Activated CD4-positive, alpha-beta T cell treated with anti-CD3 and anti-CD28 coated beads, Interleukin-2, amount 50 U/mL, for 1 hour (primary cell): ENCODE measurements around the gene MAML1.
"Not testable (repeated sequence)": the region's sequence is repeated elsewhere in the genome, so short reads cannot be mapped to it uniquely, and the experiment has no call there.

Experiments
- DNase-seq: peaks from one replicate; pipeline ENCODE4 v3.0.0-alpha.2; 2020

The MAML1 gene

DNA sequence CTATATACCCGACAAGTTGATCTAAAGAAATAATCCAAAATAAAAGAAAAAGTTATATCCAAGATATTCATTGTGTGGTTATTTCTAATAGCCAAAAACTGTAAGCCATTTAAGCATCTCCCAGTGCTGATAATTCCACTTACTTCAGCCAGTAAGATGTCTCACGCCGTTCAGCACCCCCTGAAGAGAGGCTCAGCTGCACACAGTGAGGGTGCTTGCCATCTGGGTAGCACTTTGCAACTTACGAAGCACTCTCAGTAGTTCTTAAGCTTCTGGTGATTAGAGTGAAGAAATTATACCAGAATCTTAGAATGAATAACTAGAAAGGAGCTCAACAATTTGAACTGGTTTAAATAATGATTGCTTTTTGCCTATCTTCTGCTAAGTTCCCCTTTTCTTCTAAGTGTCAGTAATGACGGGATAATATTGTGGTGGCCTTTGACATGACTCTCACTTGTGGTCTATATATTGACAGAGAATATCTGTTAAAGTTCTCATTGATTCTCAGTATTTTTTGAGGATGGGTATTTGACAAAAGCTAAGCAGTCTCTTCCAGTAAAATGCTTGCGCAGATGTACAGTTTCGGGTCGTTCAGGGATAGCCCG, 35.0 kb downstream of the MAML1 start:
- no peak for DNase-seq

DNA sequence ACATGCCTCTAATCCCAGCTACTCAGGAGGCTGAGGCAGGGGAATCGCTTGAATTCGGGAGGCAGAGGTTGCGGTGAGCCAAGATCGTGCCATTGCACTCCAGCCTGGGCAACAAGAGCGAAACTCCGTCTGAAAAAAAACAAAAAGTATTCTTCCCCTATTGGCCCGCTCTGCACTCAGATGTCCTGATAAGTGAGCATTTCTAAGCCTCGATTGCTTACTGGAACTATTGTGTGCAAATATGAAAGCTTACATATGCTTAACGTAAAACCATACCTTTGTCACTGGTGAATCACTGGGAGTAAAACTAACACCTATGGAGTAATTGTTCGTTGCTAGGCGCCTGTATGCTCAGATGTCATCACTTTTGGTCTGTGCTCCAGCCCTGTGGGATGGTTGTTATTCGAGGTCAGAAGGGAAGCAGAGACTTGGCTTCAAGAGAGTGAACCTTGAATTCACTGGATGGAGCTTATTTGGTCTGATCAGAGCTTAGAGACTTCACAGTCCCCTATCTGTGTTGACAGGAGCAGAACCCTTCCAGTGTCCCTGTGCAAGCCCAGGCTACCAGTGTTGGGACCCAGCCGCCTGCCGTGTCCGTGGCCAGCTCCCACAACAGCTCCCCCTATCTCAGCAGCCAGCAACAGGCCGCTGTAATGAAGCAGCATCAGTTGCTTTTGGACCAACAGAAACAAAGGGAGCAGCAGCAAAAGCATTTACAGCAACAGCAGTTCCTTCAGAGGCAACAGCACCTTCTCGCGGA, 35.9 kb downstream of the MAML1 start:
- DNase-seq = no peak

- DNase-seq = no peak
These were observed 36.6 kb downstream of the MAML1 start for GRCh38 chr5:179769271-179769670.

- DNase-seq = no peak
These were observed 37.2 kb downstream of the MAML1 start for GRCh38 chr5:179769796-179770195.

- no peak for DNase-seq
These were observed 38.8 kb downstream of the MAML1 start for GRCh38 chr5:179771311-179771895.

DNA sequence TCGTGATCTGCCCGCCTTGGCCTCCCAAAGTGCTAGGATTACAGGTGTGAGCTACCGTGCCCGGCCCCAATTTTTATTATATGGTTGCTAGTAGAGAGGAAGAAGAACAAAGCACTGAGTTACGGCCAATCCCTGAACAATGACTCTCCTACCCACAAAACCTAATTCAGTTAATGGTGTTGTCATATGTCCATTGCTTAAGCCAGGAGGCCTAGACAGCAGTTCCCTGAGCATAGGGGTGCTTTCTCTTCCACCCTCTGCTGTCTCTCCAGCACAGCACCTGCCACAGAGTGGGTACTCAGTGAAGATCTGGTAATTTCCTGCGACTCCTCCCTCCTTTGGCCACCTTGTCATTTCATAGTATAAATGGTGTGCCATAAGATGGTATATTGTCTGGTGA, 39.7 kb downstream of the MAML1 start:
- no peak for DNase-seq

GRCh38 chr5:179773686-179774040, 41.0 kb downstream of the MAML1 start:
- DNase-seq = no peak

- no peak for DNase-seq
These were observed 41.8 kb downstream of the MAML1 start for GRCh38 chr5:179774442-179774841.

DNA sequence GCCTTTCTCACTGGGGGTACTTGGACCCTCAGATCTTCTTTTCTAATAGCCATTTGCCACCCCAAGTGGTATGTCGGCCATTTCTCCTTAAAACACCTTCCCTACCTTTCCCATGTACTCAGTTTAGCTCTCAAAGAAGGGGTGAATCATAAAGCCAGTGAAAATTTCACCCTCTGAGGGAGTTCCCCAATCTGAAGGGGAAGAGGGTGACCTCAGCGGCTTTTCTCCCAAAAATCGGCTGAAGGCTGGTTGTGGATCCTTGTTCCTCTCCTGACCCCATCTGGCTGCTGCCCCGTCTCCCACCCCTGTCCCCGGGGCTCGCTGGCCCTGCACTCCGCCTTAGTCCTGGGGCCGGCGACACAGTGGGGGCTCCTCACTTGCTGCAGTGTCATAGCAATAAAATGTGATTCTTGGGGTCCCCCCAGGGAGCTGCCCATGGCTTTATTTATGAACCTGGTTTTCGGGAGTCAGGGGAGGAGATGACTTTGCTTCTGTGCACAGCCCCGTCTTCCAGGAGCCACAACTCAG, 43.9 kb downstream of the MAML1 start:
- no peak for DNase-seq

GRCh38 chr5:179777456-179777855, 44.8 kb downstream of the MAML1 start:
- no peak for DNase-seq

DNA sequence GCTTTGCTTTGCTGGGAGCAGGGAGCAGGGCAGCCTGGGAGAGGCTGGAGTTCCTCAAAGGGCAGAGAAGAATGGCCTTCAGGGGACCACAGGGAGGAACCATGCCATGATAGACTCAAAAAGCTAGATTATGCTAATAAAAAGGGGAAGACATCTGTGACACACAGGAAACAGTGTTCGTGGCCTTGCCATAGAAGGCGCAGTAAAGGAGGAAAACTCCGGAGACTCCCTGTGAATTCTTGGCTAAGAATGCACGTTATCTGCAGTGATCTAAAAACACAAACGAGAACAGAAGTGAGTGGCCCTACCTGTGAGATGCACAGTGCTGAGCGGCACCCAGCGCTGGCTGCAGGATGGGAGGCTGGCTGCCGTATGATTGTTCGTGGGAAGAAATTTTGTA, 45.3 kb downstream of the MAML1 start:
- no peak for DNase-seq

GRCh38 chr5:179778591-179778990, 46.0 kb downstream of the MAML1 start:
- DNase-seq = no peak

GRCh38 chr5:179779826-179780225, 47.2 kb downstream of the MAML1 start:
- DNase-seq = no peak

- DNase-seq = no peak
These were observed 47.7 kb downstream of the MAML1 start for GRCh38 chr5:179780362-179780761.

DNA sequence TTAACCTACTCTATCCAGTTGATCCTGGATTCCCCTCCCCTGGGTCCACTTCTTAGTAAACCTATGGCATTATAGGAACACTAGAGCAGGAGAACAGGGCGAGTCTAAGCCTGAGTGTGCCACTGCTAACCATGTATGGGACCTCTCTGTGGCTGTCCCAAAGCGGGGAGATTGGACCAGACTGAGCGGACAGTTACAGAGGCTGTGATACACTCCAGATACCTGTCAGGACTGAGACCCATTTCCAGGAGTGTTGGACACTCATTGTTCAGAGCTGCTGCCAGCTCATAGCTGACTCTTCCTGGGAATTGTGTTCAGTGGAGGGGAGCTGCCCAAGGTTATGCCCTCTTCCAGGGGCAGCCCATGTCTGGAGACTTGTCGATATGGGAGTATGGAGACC, 49.2 kb downstream of the MAML1 start:
- DNase-seq = no peak

DNA sequence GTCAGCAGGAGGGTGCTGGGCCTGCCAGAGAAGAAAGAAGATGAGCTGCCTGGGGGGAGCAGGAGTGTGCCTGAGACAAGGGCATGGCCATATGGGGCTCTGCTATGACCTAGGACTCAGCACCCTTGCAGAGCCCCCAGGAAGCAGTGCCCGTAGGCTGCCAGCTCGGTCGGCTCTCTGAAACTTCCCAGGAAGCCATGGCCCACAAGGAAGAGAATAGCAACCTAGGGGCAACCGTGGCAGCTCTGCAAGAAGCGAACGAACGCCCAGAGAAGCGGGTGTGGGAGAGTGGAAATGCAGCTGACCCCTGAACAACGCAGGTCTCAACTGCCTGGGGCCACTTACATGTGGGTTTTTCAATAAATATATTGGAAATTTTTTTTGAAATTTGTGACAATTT, 50.5 kb downstream of the MAML1 start:
- no peak for DNase-seq

DNA sequence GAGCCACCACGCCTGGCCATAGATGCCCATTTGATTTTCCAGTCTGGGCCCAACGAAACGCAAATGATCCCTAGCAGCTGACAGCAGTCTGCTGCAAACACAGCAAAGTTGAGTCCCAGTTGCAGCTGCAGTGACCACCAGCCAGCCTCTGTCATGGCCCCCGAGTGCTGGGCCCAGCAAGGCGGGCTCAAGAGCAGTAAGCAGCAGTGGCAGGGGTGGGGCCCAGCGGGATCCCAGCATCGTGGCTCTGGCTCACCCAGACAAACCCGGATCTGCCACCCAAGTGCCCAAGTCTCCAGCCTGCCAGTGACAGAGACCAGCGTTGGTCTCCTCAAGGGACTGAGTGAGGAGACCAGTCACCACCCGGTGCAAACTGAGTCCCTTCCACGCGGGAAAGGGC, 54.2 kb downstream of the MAML1 start:
- DNase-seq = no peak

DNA sequence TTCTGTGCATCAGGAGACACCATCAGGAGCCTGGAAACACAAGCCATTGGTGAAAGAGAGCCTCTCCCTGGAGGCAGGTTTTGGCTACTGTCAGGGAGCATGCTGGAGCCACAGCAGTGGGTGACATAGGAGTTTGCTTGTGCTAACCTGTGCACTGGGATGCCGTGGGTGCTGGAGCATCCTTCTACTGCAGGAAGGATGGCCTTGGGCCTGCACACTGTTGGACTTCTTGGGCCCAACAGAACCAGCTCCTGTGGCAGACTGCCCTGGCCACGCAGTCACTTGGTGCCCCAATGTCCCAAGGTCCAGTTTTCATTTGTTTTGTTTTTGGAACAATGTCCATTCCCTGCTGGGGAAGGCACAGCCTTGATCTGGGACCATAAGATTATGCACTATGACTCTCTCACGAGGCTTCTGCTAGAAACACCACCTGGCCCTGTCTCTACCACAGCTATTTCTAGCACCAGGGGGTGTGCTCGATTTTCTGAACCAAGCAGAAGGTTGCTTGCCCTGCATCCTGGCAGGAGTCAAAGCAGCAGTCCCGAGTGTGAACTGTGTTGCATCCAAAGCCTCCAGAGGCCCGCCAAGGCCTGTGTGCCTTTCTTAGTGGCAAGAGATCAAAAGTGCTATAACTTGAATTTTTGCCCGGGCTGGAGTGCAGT, 55.7 kb downstream of the MAML1 start:
- no peak for DNase-seq

DNA sequence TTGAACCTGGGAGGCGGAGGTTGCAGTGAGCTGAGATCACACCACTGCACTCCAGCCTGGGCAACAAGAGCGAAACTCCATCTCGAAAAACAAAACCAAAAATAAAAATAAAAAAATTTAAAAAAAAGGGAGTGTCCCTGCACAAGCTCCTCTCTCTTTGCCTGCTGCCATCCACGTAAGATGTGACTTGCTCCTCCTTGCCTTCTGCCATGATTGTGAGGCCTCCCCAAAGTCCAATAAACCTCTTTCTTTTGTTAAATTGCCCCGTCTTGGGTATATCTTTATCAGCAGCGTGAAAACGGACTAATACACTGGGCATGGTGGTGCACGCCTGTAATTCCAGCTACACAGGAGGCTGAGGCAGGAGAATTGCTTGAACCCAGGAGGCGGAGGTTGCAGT, 56.7 kb downstream of the MAML1 start:
- DNase-seq = not testable (repeated sequence)

DNA sequence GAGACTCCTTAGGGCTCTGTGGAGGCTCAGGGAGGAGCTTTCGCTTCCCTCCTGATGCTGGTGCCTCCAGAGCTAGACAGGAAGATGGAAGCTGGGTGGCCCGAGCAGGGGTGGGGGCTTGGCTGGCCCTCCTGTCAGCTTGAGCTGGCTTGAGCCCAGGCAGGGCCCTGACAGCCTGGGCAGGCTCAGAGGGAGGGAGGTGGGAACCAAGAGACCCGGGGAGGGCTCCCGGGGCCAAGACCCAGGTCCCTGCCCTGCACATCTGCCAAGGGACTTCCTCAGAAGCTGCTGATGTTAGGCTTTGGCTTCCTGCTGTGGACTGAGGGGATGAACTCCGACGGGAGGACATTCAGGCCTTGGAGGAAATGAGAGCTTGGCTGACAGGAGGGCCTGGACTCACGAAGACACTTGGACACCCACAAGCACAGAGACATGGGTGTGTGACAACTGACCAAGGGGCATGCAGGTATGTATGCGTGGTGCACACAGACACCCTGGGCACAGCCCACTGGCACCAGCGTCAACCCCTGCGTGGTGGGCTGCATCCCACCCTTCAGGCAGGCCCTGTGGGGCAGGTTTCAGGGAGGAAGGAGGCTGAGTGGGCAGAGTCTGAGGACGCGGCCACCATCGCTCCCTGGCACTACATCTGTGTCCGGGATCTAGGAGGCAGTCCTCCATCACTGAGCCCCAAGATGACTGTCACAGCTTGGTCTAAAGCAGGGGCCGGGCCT, 59.4 kb downstream of the MAML1 start:
- no peak for DNase-seq

DNA sequence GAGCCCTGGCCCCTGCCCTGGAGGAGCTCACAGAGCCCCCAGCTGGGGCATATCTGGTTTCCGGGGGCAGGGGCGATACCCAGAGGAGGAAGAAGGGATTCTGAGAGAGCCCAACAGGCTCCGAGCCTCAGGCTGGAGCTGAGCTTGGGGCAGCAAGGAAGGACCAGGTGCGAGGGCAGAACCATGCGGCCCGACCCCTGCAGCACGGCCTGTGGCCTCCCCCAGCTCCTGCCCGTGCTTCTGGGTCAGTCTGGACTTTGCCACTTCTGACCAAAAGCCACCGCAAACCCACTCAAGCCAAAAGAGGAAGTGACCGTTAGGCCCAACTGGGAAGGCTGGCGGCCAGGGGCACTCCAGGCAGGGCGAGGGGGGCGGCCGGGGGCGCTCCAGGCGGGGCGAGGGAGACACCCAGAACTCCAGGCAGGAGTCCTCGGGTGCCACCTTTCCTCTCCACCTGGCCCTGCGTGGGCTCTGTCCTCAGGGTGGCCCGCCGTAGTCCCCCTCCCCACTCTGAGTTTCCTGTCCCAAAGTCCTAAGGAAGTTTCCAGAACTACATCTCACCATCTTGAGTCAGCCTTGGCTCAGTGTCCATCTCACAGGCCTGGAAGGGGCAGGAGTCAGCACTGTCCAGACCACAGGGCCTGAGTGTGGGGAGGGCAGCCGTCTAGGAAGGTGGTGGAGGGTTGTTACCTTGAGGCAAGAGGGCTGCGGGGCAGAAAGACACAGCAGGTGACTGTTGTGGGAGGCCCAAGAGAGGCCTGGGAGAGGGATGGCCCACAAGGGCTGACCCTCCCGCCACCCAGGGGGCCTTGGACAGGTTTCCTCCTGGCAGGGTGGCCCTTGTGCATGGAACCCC, 60.2 kb downstream of the MAML1 start:
- no peak for DNase-seq
